IPS-11a (cell line): Measurements from ENCODE around the gene CTSC.
A peak's percentile ranks its signal among the peaks of the same experiment; 100 is the strongest.

Experiments
- H3K4me3 ChIP-seq: one replicate; pipeline ENCODE4 v1.5.1; 2013; ENCODE audit warnings: low read depth, low read length, control low read depth

Gene CTSC

DNA sequence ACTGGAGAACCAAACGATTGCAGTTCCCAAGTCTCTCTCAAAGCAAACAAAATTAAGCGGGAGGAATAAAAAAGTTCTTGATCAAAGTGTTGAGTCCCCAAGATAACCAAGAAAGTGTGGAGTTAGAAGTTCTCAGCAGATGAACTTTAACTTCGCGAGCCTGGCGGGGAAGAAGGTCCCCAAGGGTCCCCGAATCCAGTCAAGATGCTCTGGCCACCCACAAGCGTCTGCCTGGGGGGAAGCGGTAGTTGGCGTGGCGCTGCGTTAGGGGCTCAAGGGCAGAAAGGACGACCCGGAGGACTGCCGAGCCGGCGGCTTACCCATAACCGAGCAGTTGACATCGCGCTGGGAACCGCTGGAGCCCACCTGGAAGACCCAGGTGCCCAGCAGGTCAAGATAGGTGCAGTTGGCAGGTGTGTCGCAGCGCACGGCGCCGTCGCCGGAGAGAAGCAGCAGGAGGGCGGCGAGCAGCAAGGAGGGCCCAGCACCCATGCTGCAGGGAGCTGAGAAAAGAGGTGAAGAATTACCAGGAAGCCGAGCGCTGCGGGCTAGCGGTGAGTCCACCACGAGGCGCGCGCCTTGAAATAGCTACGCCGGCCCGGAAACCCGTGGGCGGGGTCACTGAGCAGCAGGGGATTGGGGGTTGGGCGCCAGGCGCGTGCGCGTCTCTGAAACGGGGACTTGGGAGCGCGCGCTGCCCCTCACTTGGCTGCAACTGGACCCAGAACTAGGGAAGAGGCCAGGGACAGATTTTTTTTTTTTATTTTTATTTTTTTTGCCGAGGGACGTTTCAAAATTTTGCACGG, at the start of gene CTSC:
Gene CTSC (minus strand): TSS at position 556 of the 806 bp plus-strand sequence. CDS start 64 bp downstream, at position 492.
- peak within 1 kb of the TSS; percentile 95 for H3K4me3 ChIP-seq

DNA sequence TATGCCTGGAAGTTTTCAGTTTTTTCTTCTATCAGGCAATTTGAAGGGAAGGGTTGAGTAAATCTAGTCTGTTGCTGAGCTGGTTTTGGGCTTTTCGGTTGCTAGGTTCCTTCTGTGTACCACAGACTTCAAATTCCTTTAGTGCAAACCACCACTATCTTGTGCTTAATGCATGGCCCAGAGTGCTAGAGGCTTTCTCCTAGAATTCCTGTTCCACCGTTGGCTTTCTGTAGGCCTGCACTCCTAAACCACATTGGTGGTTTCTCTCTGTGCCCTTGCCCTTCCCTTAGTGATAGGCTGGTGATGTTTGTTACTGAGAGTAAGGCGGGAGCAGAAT, 47.1 kb upstream of the CTSC start:
- no peak overlapping the region for H3K4me3 ChIP-seq

DNA sequence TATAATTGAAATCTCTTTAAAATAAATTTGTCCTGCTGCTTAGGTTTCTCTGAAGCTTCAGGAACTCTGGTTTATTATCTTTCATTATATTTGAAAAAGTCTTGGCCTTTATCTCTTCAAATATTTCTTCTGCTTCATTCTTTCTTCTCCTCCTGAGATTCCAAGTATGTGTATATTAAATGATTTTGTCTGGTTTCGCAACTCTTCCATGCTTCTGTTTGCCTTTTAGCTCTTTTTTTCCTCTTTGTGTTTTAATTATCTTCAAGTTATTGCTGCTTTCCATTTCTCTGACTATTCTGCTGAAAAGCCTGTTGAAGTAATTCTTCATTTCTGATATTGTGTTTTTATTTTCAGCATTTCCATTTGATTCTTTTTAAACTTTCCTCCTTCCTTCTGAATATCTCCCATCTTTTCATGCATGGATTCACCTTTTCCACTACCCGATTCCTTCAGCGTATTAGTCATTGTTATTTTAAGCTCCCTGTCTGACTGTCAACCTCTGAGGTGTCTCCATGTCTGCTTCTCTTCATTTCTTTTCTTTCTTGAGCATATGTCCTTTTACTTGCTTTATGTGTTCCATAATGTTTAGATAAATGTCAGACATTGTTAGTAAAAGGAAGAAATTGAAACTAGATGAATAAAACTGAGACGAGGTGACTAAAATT, 46.6 kb upstream of the CTSC start:
- no peak overlapping the region for H3K4me3 ChIP-seq

DNA sequence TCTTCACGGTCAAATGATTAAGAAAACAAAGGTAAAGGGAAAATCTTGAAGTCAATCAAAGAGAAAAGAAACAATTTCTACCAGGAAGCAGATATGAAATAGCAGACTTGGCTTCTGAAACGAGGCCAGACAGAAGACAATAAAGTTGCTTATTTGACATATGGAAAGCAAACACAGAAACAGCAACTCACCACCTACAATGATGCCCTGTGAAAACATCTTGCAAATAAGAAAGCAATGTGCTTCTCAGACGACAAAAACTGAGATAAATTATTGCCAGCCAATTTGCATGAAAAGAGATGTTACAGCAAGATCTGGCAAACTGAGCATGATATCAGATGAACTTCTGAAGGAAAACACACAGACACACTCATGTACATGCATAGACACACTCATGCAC, 45.9 kb upstream of the CTSC start:
- no peak overlapping the region for H3K4me3 ChIP-seq

DNA sequence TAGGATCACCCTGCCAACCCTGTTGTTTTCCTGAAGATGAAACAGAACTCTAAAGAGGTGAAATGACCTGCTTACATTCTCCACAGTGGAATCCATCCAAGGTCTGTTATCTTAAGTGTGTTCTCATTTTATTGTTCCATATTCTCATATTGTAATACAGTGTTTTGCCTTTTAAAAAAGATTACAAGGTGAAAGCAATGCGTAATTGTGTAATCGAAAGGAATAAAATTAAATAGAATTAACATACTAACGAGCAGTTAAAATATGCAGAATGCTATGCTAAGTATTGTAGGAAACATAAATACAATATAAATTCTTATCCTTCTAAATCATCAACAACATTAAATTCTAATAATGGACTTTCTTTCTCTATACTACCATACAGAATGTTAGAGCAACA, 41.6 kb upstream of the CTSC start:
- no peak overlapping the region for H3K4me3 ChIP-seq

DNA sequence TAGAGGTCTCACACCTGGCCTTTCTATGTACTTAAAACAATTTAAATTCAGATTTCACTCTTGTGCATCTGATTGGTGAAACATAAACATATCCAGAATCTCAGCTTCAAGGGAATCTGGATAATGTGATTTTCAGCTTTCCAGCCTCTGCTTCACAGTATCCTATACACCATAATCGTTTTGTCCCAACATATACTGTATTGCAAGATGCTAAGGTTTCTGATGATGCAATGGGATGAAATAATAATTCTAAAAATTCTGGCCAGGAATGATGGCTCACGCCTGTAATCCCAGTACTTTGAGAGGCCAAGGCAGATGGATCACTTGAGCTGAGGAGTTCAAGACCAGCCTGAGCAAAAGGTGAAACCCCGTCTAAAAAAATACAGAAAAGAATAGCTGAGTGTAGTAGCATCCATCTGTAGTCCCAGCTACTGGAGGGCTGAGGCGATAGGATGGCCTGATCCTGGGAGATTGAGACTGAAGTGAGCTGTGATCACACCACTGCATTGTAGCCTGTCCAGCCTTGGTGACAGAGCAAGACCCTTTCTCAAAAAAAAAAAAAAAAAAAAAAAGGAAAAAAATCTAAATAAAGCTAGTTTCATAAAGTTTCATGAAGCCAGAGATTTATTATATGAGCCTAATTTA, 41.0 kb upstream of the CTSC start:
- H3K4me3 ChIP-seq = no peak overlapping the region

DNA sequence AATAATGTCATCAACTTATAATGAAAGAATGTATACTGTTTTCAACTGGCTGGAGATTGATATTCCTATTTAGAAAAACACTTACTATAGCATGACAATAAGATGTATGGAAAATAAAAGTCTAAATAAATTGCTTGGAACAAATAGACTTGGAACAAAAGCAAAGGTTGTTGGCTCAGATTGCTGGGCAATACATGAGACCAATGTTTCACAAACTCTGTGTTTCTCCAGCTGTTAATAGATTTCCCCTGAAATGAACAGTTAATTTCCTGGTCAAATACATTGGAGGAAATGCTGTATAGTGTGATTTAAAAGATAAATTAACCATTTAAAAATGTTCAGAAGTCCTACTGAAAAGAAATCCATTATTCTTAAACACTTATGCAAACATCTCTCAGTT, 40.1 kb upstream of the CTSC start:
- H3K4me3 ChIP-seq = no peak overlapping the region

DNA sequence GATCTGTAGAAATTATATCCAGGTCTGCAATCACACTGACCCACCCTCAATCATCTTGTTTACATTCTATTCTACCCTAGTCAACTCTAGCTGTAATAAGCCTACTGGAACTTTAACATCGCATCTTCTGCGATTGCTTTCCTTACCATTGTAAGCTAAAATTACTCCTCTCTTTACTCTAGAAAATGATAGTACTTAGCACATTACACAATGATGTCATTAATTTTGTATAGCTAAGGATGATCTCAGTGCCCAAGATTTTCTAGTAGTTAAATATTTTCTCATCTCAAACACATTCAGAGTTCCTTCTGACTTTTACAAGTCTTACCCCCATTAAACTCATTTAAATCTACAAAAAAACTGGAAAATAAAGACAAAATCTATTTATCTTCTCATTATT, 39.6 kb upstream of the CTSC start:
- no peak overlapping the region for H3K4me3 ChIP-seq

DNA sequence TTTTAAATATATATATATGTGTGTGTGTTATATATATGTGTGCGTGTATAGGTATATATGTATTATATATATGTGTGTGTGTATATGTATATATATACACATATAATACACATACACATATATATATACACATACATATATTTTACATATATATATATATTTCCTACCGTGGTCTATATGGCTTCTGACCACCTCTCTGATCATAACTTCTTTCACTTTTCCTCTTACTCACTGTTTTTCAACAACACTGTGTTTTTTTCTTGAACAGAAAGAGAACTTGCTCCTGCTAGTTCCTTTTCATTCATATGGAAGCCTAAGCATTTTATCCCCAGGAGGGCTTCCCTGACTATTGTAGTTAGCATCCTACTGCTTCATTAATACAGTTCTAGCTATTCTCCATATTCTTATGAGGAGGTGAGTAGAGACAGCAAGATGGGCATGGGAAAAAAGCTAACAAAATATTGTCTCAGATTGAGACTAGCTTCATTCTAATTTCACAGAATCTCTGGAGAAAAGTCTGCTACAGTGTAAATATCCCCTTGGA, 38.5 kb upstream of the CTSC start:
- no peak overlapping the region for H3K4me3 ChIP-seq

DNA sequence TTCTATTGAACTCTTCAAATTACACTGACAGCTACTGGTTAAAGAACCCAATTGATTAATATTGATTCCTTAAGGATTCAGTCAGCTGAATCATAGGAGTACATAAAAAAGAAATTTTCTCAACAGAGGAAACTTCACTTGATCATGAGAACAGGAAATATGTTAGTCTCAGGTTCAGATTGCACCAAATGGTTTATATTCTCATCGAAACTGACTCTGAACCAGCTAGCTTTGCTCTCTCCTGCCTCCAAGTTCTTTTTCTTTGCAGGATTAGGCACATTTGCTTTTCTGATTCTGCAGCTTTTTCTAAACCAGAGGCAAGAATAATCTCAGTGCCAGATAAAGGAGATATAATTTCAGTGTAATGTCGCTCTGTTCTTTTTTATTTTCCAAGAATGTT, 33.2 kb upstream of the CTSC start:
- H3K4me3 ChIP-seq = no peak overlapping the region

DNA sequence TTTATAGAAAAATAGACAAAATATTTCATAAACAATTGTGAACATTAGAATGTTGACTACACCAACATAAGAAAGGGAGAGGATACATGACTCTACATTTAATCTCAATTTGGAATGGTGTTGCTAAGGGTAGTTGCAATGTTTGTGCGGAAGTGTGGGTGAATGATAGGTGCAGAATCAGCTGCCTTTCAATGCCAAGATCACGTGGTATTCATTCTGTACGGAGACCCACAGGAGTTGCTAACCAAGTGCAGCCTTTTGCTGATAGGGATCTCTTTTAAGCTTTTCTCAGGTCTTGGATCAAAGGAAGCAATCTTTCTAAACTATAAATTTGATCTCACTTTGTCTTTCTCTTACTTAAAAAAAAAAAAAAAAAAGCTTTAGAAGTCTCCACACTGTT, 29.8 kb upstream of the CTSC start:
- H3K4me3 ChIP-seq = no peak overlapping the region

DNA sequence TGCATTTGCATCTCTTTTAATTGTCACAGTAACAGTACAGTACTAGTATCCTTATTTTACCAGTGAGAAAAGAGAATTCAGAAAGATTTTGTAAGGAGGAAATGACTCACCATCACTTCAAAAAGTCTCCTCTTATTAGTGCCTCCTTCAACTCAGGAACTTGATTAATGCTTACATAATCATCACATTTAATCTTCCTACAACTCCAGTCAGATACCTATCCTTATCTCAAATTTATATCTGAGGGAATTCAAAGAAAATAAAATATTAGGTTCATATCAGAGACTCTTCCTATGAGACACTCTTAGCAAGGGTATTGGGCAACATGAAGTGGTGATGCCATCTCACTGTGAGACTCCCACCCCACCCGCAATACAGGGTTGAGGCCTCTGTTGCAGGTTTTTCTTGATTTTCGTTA, 26.1 kb upstream of the CTSC start:
- H3K4me3 ChIP-seq = no peak overlapping the region

DNA sequence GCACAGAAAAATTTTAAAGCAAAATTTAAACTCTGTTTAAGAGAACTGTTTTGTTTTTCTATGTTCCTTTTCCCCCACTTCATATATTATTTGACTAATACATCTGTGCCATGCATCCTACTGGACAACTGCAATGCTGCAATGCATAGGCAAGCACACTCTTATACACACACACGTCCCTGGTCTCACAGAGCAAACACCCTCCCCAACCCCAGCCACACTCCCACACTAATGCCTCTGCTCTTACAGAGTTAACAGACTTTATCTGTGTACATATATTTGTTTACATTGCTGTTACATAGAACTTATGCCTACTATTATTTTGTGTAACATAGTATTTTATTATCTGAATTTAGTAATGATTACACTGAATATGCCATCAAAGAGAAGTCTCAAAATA, 25.5 kb upstream of the CTSC start:
- H3K4me3 ChIP-seq = no peak overlapping the region

DNA sequence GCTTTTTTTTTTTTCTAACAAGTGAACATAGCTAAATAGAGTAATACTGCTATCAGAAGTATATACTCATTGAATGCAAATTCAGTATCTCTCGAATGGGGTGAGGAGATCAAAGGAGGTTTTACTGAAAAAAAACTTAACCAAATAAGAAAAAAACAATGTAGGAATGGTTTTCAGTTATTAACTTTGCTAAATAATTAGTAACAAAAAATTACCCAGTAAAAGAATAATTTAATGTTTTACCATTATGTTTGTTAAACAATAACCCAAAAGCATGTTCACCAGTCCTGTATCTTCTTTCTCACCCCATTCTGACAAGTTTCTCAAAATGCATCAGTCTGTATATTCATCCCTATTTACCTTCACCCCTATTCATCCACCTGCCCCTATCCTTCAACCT, 22.6 kb upstream of the CTSC start:
- no peak overlapping the region for H3K4me3 ChIP-seq

DNA sequence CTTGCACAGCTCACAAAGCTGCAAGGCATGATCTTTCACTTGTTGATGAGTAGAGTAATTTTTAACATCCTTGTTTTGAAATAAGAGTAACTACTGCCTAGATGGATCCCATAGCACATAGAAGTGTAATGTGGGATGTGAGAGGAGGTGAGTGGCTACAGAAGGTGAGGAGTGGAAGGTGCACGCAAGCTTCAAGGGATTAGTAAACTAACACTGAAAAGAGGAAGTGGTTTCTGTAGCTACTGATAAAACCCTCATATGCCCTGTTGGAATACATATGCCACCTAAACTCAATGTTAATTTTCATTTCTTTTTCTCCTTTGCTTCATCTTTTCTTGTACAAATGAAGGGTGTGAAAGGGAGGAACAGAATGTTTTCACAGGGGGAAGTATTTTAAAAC, 22.0 kb upstream of the CTSC start:
- H3K4me3 ChIP-seq = no peak overlapping the region

DNA sequence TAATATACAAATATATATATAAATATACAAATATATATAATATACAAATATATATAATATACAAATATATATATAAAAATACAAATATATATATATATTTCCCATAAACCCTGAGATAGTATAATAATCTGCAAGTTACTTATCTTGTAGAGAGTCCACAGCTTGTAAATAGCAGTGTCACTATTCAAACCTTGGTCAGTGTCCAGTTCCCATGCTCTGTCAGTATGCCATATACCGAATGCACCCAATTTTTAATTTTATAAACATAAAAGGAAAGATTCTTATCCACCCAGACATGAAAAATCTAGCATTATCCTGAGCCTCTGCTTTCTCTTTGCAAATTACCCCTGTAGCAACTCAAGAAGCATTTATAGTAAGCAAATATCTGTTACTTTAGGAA, 21.6 kb upstream of the CTSC start:
- H3K4me3 ChIP-seq = no peak overlapping the region

DNA sequence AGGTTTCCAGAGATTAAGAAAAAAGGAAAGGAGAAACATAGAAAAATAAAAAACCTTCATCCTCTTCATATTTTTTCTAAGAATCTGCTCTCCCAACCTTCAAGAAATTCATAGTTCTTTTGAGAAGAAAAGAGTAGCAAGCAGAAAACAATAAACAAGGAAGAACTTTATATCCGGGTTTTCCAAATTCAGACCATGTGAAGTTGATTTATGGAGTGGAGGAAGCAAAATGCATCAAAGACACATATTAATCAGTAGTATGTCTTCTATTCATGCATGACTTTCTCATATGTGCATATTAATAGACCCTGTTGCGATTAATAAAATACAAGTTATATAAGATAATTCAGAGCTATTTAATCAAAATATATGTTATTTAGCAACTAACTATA, 20.5 kb upstream of the CTSC start:
- H3K4me3 ChIP-seq = no peak overlapping the region

DNA sequence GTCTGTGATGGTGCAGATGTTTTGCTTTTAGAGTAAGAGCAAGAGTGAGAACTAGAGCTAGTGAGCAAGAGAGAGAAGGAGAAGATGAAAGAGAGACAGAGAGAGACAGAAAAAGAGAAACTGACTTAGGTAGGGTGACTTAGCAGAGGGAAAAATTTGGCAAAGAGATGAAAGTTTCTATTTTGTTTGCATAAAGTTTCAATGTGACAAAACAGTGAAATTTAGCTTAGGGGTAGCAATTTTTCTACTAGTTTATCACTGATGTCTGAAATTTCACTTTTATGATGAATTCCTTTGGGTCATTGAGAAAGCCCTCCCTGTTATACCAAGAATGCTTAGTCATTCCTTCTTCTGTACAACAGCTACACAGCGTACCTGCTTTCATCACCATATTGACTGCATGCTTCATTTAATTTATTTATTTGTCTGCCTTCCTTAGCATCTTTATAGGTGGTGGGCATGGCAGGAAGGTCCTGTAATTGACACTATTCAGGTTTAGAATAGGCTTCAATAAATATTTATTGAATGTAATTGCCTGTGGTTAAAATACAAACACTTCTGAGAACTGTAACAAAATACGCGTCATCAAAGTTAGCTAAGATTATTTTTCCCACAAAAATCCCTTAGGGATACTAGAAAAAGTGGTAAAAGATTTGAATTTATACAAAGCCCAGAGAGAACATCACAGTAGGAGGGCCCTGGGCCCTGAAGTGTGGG, 19.9 kb upstream of the CTSC start:
- H3K4me3 ChIP-seq = no peak overlapping the region

DNA sequence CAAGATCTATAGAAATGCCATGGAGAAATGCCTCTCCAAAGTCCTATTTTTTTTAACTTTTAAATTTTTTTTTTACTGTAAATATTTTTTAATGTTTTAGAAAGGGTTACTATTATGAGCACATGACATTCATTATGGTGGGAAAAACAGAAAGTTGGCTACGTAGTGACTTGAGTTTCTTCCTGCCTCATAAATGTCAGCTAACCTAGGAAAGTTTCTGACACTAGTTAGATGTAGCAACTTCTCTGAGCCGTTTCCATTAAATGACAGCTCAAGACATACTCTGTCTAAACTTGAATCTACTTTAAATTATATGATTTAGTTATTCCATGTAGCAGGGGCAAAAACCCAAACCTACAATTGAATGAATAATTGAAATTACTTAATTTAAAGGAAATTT, 18.4 kb upstream of the CTSC start:
- H3K4me3 ChIP-seq = no peak overlapping the region

DNA sequence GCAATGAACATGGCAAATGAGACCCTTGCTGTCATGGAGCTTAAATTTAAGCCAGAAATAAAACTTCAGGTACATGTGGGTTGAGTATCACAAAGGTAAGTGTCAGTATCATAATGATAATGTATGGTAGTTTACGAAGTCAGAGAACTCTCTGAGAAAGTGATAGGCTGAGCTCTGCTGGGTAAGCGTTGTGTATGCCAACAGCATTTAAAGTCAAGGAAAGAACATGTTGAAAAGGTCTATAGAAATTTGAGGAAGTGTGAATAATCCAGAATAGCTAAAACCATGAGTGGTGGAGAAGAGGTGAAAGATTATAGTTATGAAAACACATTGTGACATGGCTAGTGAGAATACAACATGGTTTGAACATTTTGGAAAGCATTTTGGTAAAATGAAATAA, 17.4 kb upstream of the CTSC start:
- no peak overlapping the region for H3K4me3 ChIP-seq

DNA sequence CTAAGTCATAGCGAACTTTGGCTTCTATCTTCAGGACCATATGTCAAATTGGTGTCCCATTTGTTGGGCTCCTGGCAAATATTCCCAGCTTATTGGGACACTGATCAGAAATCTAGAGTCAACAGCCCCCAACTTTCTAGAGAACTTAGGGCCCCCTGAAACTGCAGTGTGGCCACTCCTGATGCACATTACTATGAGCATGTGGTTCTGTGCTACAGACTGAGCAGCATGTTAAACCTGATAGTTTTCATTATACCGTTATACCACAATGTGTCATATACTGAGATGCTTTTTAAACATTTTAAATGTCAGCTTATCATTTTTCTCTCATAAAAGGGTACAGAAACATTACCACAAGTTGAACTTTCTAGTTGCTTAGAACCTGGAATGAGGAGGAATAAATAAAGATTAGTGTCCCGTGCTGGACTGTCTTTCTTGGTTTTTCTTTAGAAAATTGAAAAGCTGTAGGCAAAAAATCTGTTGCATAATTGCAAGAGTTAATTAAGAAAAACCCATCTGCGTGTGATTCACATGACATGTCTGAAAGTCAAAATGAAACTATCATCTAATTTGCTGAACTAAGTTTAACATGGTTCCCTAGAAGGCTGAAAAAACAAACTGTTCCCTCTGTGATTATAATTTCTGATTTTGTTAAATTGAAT, 16.4 kb upstream of the CTSC start:
- H3K4me3 ChIP-seq = no peak overlapping the region
